Keratinocyte (primary cell): ENCODE results near the gene CREG2. TPM values are rescaled to one million over a fixed set of nuclear protein-coding genes. Genes with fewer than 3 reads are reported as not detected.

Experiments
- DNase-seq: peaks from one replicate; pipeline ENCODE4 v3.0.0-alpha.2; 2011; ENCODE audit warnings: low read depth, missing footprints, low spot score
- FAIRE-seq: peaks from 2 replicates; lab custom pipeline; 2011; peaks lifted over from hg19 to GRCh38; lab: Jason Lieb, UNC
- H2AFZ ChIP-seq: 2 replicates; pipeline ENCODE4 v1.6.0; 2012; ENCODE audit warnings: low read length, control low read depth, inconsistent platforms; ENCODE audit not compliant: control insufficient read depth
- H3K27ac ChIP-seq: 2 replicates; pipeline ENCODE4 v1.5.1; 2011; ENCODE audit warnings: low read length; ENCODE audit not compliant: control insufficient read depth, insufficient read depth
- H3K27me3 ChIP-seq: 3 replicates; pipeline ENCODE4 v1.6.0; 2011; ENCODE audit warnings: low read length; ENCODE audit not compliant: control insufficient read depth, insufficient read depth; ENCODE audit errors: extremely low read depth
- H3K36me3 ChIP-seq, 2 experiments: 2 replicates in 1 of 2; 3 replicates in 1 of 2; pipeline ENCODE4 v1.5.1; 2011; ENCODE audit warnings: low read length in 2 of 2, mild to moderate bottlenecking in 1 of 2; ENCODE audit not compliant: control insufficient read depth in 2 of 2, insufficient read depth in 2 of 2; ENCODE audit errors: extremely low read depth in 1 of 2
- H3K4me1 ChIP-seq: 3 replicates; pipeline ENCODE4 v1.5.1; 2011; ENCODE audit warnings: low read length; ENCODE audit not compliant: control insufficient read depth, insufficient read depth; ENCODE audit errors: extremely low read depth
- H3K4me2 ChIP-seq: 3 replicates; pipeline ENCODE4 v1.6.0; 2011; ENCODE audit warnings: low read depth, low read length; ENCODE audit not compliant: control insufficient read depth, insufficient read depth; ENCODE audit errors: extremely low read depth
- H3K4me3 ChIP-seq, 3 experiments: fragments of 200-600 bp in 1 of 3; sonication (generic) in 1 of 3; 2 replicates in 2 of 3; 3 replicates in 1 of 3; pipeline ENCODE4 v1.5.1; 2011 to 2016; ENCODE audit warnings: low read length in 3 of 3, mild to moderate bottlenecking in 3 of 3, control low read depth in 2 of 3, inconsistent platforms in 1 of 3, low read depth in 1 of 3, mixed read lengths in 1 of 3, mixed run types in 1 of 3, moderate library complexity in 1 of 3; ENCODE audit not compliant: control insufficient read depth in 2 of 3, insufficient read depth in 2 of 3; ENCODE audit errors: extremely low read depth in 1 of 3
- H3K79me2 ChIP-seq: 2 replicates; pipeline ENCODE4 v1.6.0; 2012; ENCODE audit warnings: low read length; ENCODE audit not compliant: control insufficient read depth, insufficient read depth
- H3K9ac ChIP-seq: 3 replicates; pipeline ENCODE4 v1.6.0; 2011; ENCODE audit warnings: low read length; ENCODE audit not compliant: control insufficient read depth, insufficient read depth; ENCODE audit errors: extremely low read depth
- H3K9me1 ChIP-seq: 3 replicates; pipeline ENCODE4 v1.6.0; 2011; ENCODE audit warnings: low read length; ENCODE audit not compliant: control insufficient read depth, insufficient read depth; ENCODE audit errors: extremely low read depth
- H3K9me3 ChIP-seq: 2 replicates; pipeline ENCODE4 v1.5.1; 2012; ENCODE audit warnings: low read depth, low read length; ENCODE audit not compliant: control insufficient read depth
- H4K20me1 ChIP-seq: 3 replicates; pipeline ENCODE4 v1.6.0; 2011; ENCODE audit warnings: low read length; ENCODE audit not compliant: control insufficient read depth, insufficient read depth; ENCODE audit errors: extremely low read depth
- CTCF ChIP-seq, 3 experiments: IDR thresholded peaks in 1 of 3; conservative IDR thresholded peaks in 1 of 3; optimal IDR thresholded peaks in 1 of 3; 2 replicates in 2 of 3; 3 replicates in 1 of 3; pipeline versions ENCODE3 to v1.5.1; 2011; ENCODE audit warnings: low read length in 3 of 3, mild to moderate bottlenecking in 3 of 3, moderate library complexity in 2 of 3, control low read depth in 1 of 3, inconsistent platforms in 1 of 3; ENCODE audit not compliant: insufficient read depth in 2 of 3; ENCODE audit errors: extremely low read depth in 1 of 3
- EZH2 ChIP-seq: IDR thresholded peaks from one replicate; pipeline ENCODE4 v1.6.1; 2012; ENCODE audit warnings: inconsistent platforms, mild to moderate bottlenecking, low read length, moderate library complexity
- dilution Hi-C: fragments of 300-500 bp; cut with MboI; formaldehyde crosslinking; loops from one replicate; pipeline ENCODE4 v1.7.0; 2020; ENCODE audit warnings: low sequenced_read_pairs; ENCODE audit not compliant: extremely low pct_ligation_motif_present
- polyA plus RNA-seq, 5 experiments: library from polyadenylated mRNA; depleted of rRNA in 3 of 5; stranded (reverse) in 3 of 5; stranded (forward) in 1 of 5; unstranded in 1 of 5; fragments of >200 nt; gene quantifications; 1 replicate in 1 of 5; 2 replicates in 3 of 5; 3 replicates in 1 of 5; pipeline versions ENCODE4 v1.2.1 to v1.2.3, GENCODE V29; 2011 to 2012; ENCODE audit warnings: missing spikeins in 2 of 5, low read depth in 1 of 5, low replicate concordance in 1 of 5

Gene CREG2
- polyA plus RNA-seq, 1 donor (not counting 4 experiments of a cell fraction or from before 2014, with no cell fraction given): 1.7 TPM

DNA sequence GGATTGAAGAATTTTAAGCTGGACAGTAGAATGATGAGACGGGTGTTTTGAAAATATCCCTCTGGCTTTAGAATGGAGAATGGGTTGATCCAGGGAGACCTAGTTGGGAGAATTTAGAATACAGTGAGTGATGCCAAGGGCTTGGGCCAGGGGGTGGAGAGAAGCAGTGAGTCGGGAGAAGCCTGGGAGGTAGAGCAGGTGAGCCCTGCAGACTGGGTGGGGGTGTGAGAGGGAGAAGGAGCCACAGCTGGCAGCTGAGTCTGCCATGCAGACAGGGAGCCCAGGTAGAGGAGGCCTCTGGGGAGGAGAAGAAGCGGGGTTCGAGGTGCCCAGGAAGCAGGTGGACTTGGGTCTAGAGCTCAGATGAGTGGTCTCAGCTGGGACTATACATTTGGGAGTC is 18.2 kb downstream of the CREG2 start:
- H3K9ac ChIP-seq: no peak overlapping the region
- no peak for FAIRE-seq
- dilution Hi-C loops: no loop called here

GRCh38 chr2:101368376-101368775 is 18.9 kb downstream of the CREG2 start:
- no peak for FAIRE-seq
- no peaks in the 10 kb centered on the region for H3K36me3 ChIP-seq

More for the DNA sequence above, 18.2 kb downstream of the CREG2 start:
- H3K9me3 ChIP-seq: no peaks in the 10 kb centered on the region
- H3K4me3 ChIP-seq: no peak overlapping the region
- no peak overlapping the region for H3K4me2 ChIP-seq
- no peaks in the 10 kb centered on the region for H3K79me2 ChIP-seq
- H4K20me1 ChIP-seq: no peaks in the 10 kb centered on the region
- H3K27me3 ChIP-seq: no peaks in the 10 kb centered on the region
- H3K9me1 ChIP-seq: no peaks in the 10 kb centered on the region
- H2AFZ ChIP-seq: no peak overlapping the region
- no peaks in the 10 kb centered on the region for H3K36me3 ChIP-seq
- no peak overlapping the region for H3K27ac ChIP-seq
- TF ChIP-seq EZH2 (no peak), CTCF (optimal IDR thresholded peaks at IDR 0.05 in 1 of 3, IDR thresholded peaks at IDR 0.05 in 1 of 3, conservative IDR thresholded peaks at IDR 0.05 in 1 of 3; ENCODE audit: extremely low read depth in 1 of 3, insufficient read depth in 2 of 3, low read length in 3 of 3) (no peak)
- no peak for DNase-seq
- no peaks in the 10 kb centered on the region for H3K4me1 ChIP-seq

More at GRCh38 chr2:101368376-101368775, 18.9 kb downstream of the CREG2 start:
- H3K79me2 ChIP-seq: no peaks in the 10 kb centered on the region
- TF ChIP-seq EZH2 (no peak), CTCF (optimal IDR thresholded peaks at IDR 0.05 in 1 of 3, IDR thresholded peaks at IDR 0.05 in 1 of 3, conservative IDR thresholded peaks at IDR 0.05 in 1 of 3; ENCODE audit: extremely low read depth in 1 of 3, insufficient read depth in 2 of 3, low read length in 3 of 3) (no peak)
- H3K9ac ChIP-seq: no peak overlapping the region
- dilution Hi-C loops: no loop called here
- H3K4me1 ChIP-seq: no peaks in the 10 kb centered on the region
- no peaks in the 10 kb centered on the region for H4K20me1 ChIP-seq
- no peaks in the 10 kb centered on the region for H3K9me3 ChIP-seq
- H3K9me1 ChIP-seq: no peaks in the 10 kb centered on the region
- no peaks in the 10 kb centered on the region for H3K27me3 ChIP-seq
- no peak overlapping the region for H3K27ac ChIP-seq
- DNase-seq: no peak
- no peak overlapping the region for H3K4me2 ChIP-seq
- H3K4me3 ChIP-seq: no peak overlapping the region
- no peak overlapping the region for H2AFZ ChIP-seq
